ENCODE results near the gene SMOC2. TPM values are rescaled to one million over a fixed set of nuclear protein-coding genes. Genes with fewer than 3 reads are reported as not detected.

Gene SMOC2
- total and polyA plus RNA-seq, 7 donors = 12.3 to 90.3 (median 22.8) TPM

DNA sequence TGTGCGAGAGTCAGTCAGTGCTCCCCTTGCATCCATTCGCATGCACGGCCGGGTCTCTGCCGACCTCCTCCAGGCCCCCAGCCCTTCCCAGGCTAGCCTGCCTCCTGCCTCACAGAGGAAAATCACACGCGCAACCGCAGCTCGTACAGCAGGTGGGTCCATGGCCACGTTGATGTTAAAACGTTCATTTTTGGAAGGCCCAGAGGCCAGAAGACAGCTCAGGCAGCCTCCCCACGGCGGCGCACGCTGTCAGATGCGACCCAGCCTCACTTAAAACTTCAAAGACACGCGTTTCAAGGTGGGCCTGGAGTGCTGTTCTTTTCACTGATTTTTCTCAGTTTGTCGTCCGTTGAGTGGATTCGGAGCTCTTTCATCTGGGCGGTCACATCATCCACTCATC, 276.5 kb downstream of the SMOC2 start:
- Histone ChIP-seq H3K9me3 (no peaks in the 10 kb centered on the region), H3K4me3 (no peak overlapping the region), H3K27ac (no peak overlapping the region), H3K27me3 (ENCODE audit: insufficient read depth in 3 of 3, low read length in 2 of 3) (peaks cover 0 to 8% (median 0%) of the 10 kb centered on the region in 3 donors), H3K4me1 (no peaks in the 10 kb centered on the region), H3K36me3 (ENCODE audit: insufficient read depth in 1 of 2, low read depth in 1 of 2) (no peaks in the 10 kb centered on the region)
- intact Hi-C loops (cut with DNase I) = no loop called here
- DNase-seq (no peak), ATAC-seq (no peak)
- 85 to 89% (median 88%) methylated on average over 22 of the region's 22 CpGs for WGBS, 3 donors
- TF ChIP-seq, protein P1, sequence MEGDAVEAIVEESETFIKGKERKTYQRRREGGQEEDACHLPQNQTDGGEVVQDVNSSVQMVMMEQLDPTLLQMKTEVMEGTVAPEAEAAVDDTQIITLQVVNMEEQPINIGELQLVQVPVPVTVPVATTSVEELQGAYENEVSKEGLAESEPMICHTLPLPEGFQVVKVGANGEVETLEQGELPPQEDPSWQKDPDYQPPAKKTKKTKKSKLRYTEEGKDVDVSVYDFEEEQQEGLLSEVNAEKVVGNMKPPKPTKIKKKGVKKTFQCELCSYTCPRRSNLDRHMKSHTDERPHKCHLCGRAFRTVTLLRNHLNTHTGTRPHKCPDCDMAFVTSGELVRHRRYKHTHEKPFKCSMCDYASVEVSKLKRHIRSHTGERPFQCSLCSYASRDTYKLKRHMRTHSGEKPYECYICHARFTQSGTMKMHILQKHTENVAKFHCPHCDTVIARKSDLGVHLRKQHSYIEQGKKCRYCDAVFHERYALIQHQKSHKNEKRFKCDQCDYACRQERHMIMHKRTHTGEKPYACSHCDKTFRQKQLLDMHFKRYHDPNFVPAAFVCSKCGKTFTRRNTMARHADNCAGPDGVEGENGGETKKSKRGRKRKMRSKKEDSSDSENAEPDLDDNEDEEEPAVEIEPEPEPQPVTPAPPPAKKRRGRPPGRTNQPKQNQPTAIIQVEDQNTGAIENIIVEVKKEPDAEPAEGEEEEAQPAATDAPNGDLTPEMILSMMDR (IDR thresholded peaks at IDR 0.05) = no peak

Other genes with a start within 250 kb of the SMOC2 start
- under 1 TPM in 1 of 4 donors, not detected in 3; 0.17 TPM for gene DACT2, start 121.4 kb upstream of the SMOC2 start, total RNA-seq
- under 1 TPM in 1 of 3 donors, not detected in 2; 0.01 TPM for gene DACT2, start 121.4 kb upstream of the SMOC2 start, polyA plus RNA-seq

Measured in psoas muscle (tissue), 8 donors.